DOHH2 (cell line): ENCODE measurements around the gene RASA3.

ENCODE experiments used
- CTCF ChIP-seq: fragments of 200-600 bp; sonication (generic); IDR thresholded peaks from one replicate; pipeline ENCODE4 v1.5.1; 2014; ENCODE audit warnings: antibody characterized with exemption, mild to moderate bottlenecking, low read depth, low read length; ENCODE audit not compliant: poor library complexity, severe bottlenecking
- EZH2phosphoT487 ChIP-seq: fragments of 200-600 bp; sonication (generic); IDR thresholded peaks from 2 replicates; pipeline ENCODE4 v1.6.1; 2017; ENCODE audit warnings: borderline replicate concordance, mild to moderate bottlenecking, antibody characterized with exemption, low read length, moderate library complexity, mixed read lengths

- TF ChIP-seq CTCF = no peak
- TF ChIP-seq EZH2phosphoT487 = no peak
Measured at GRCh38 chr13:114018461-114019055, 113.9 kb downstream of the RASA3 start.
